Measurements from ENCODE around the gene ARL2BP.

Gene ARL2BP

DNA sequence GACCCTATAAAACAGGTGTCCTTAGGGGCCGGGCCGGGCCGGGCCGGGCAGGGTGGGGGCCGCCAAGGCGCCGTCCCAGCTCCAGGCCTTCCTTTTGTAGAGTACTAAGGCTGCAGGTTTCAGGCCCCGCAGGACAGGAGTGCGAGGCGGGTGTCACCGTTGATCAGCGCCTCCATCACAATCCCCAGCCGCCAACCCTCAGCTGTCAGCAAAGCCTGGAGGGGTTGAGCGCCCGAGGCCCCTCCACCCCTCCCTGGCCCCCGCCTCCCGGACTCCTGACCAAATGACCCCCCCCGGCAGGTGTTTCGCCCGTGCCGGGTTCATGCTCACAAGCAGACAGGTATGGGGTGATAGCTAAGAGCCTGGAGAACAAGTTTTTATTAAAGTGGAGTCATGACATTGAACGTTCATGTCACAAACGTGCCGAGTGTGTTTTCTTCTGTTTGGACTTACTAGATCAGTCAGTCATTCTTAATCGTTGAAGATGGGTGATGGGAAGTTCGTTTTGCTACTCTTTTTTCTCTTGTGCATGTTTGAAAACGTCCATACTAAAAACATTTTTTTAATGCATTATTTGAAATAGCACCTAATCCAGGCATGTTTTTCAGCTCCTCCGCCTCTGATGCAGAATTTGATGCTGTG lies 534 bp downstream of the ARL2BP start:
- Histone ChIP-seq H3K36me3 (peaks cover 29 to 41% (median 29%) of the 10 kb centered on the region in 3 donors), H3K4me1 (peaks cover 0 to 18% (median 10%) of the 10 kb centered on the region in 4 donors), H3K9me3 (no peaks in the 10 kb centered on the region), H3K27me3 (no peaks in the 10 kb centered on the region), H3K4me3 (peak overlapping the region; percentile 68 to 74), H3K27ac (peak overlapping the region; percentile 85 to 94)
- DNase-seq, result peak in 1 of 2 donors; percentile 57
- intact Hi-C loops (cut with DNase I; ENCODE audit: low total_unique reads), result no loop called here
- TF ChIP-seq, protein P1, sequence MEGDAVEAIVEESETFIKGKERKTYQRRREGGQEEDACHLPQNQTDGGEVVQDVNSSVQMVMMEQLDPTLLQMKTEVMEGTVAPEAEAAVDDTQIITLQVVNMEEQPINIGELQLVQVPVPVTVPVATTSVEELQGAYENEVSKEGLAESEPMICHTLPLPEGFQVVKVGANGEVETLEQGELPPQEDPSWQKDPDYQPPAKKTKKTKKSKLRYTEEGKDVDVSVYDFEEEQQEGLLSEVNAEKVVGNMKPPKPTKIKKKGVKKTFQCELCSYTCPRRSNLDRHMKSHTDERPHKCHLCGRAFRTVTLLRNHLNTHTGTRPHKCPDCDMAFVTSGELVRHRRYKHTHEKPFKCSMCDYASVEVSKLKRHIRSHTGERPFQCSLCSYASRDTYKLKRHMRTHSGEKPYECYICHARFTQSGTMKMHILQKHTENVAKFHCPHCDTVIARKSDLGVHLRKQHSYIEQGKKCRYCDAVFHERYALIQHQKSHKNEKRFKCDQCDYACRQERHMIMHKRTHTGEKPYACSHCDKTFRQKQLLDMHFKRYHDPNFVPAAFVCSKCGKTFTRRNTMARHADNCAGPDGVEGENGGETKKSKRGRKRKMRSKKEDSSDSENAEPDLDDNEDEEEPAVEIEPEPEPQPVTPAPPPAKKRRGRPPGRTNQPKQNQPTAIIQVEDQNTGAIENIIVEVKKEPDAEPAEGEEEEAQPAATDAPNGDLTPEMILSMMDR (IDR thresholded peaks at IDR 0.05), result no peak

- Histone ChIP-seq H3K9me3 (no peaks in the 10 kb centered on the region), H3K27ac (no peak overlapping the region), H3K4me3 (no peak overlapping the region), H3K4me1 (peaks cover 0 to 4% (median 2%) of the 10 kb centered on the region in 4 donors), H3K27me3 (no peaks in the 10 kb centered on the region), H3K36me3 (peaks cover 73 to 99% (median 79%) of the 10 kb centered on the region in 3 donors)
- TF ChIP-seq, protein P1 (IDR thresholded peaks at IDR 0.05), result no peak
- DNase-seq, result no peak
- intact Hi-C loops (cut with DNase I; ENCODE audit: low total_unique reads), result no loop called here
Observed at GRCh38 chr16:57251352-57251751, 6.3 kb downstream of the ARL2BP start.

DNA sequence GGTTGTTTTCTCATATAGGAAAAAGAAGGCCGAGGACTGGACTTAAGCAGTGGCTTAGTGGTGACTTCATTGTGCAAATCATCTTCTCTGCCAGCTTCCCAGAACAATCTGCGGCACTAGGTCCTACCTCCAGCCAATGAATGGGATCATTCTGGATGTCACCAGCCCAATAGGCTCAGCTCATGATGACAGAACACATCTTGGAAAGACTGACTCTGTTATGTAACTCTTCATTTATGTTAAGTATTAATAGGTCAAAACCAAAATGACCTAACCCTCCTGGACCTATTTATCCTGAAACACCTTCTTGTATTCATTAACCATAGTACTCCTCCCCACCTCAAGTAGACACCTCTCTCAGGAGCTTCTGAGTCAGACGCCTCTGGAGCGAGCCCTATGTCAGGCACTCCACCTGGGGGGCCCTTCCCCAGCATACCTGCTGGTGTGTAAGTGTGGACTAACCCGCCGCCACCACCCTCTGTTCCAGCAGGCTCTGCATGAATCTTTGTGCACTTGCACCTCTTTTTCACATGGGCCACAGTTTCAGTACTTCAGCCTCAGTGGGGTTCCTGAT lies 7.2 kb downstream of the ARL2BP start:
- H3K9me3 ChIP-seq, result no peaks in the 10 kb centered on the region
- H3K27me3 ChIP-seq, result no peaks in the 10 kb centered on the region
- no peak overlapping the region for H3K4me3 ChIP-seq
- H3K36me3 ChIP-seq, result peaks cover 77 to 100% (median 79%) of the 10 kb centered on the region in 3 donors
- no peak overlapping the region for H3K27ac ChIP-seq
- intact Hi-C loops (cut with DNase I; ENCODE audit: low total_unique reads), result no loop called here
- DNase-seq, result no peak
- TF ChIP-seq, protein P1 (IDR thresholded peaks at IDR 0.05), result no peak
- H3K4me1 ChIP-seq, result no peaks in the 10 kb centered on the region

DNA sequence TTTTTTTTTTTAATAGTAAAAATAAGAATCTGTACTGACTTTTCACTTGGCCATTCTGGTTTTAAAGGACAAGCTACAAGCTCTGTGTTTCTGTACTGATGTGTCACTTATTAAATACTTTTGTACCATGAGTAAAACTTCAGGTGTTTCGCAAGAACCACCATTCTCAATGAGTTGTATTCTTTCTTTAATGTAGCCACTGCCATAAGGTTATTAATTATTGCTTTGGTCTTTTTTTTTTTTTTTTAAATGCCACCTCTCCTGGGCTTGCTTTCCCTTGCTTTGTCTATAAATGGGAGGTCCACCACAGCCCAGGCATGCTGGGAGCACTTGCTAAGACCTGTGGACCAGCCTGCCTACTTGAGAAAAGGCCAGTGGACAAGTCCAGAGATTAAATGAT lies 8.4 kb downstream of the ARL2BP start:
- no peaks in the 10 kb centered on the region for H3K9me3 ChIP-seq
- peaks cover 71 to 96% (median 75%) of the 10 kb centered on the region in 3 donors for H3K36me3 ChIP-seq
- no peak overlapping the region for H3K27ac ChIP-seq
- H3K4me3 ChIP-seq, result no peak overlapping the region
- intact Hi-C loops (cut with DNase I; ENCODE audit: low total_unique reads), result no loop called here
- TF ChIP-seq, protein P1 (IDR thresholded peaks at IDR 0.05), result no peak
- no peaks in the 10 kb centered on the region for H3K27me3 ChIP-seq
- no peaks in the 10 kb centered on the region for H3K4me1 ChIP-seq
- no peak for DNase-seq

DNA sequence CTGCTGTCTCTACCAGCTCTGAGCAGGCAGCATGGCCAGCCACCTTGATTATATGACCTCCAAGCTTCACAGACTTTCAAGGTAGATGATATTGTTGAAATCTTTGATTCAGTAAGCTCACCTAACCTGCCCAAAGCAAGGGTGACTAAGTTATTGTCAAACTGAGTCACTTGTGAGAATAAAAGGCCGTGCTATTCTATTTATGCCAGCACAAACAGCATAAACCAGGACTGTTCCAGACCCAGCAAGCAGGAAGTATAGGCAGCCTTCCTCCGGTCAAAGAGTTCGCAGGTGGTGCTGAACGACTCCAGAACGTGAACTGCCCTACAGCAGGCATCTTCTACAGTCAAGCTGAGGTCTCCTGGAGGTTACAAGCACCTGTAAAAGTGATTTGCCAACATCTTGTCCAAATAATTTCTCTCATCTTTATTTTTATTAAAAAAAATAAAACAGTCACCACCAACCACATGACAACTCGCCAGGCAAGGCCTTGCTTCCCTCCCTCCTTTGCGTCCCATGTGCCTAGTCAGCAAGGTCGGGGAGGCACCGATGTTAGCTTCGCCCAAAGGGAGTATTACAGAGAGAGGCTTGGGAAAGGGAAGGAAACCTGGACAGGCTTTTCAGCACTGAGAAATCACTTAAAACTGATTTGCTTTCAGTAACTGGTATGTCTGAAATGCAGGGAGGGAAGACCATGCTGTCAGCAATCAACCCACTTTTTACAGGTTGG lies 10.8 kb downstream of the ARL2BP start:
- intact Hi-C loops (cut with DNase I; ENCODE audit: low total_unique reads), result no loop called here
- Histone ChIP-seq H3K4me3 (no peak overlapping the region), H3K27me3 (no peaks in the 10 kb centered on the region), H3K9me3 (no peaks in the 10 kb centered on the region), H3K36me3 (peaks cover 47 to 72% (median 52%) of the 10 kb centered on the region in 3 donors), H3K4me1 (peaks cover 0 to 10% (median 2%) of the 10 kb centered on the region in 4 donors), H3K27ac (no peak overlapping the region)
- TF ChIP-seq, protein P1 (IDR thresholded peaks at IDR 0.05), result no peak
- peak in 1 of 2 donors; percentile 33 for DNase-seq

All from tibial artery (tissue), 4 donors.